ENCODE measurements around the gene CAPN11.
"Not testable (repeated sequence)": the region's sequence is repeated elsewhere in the genome, so short reads cannot be mapped to it uniquely, and the experiment has no call there.

The CAPN11 gene

GRCh38 chr6:44129841-44130322, 28.7 kb upstream of the CAPN11 start:
- in situ Hi-C loops (cut with MboI; ENCODE audit: low sequenced_read_pairs): no loop called here

DNA sequence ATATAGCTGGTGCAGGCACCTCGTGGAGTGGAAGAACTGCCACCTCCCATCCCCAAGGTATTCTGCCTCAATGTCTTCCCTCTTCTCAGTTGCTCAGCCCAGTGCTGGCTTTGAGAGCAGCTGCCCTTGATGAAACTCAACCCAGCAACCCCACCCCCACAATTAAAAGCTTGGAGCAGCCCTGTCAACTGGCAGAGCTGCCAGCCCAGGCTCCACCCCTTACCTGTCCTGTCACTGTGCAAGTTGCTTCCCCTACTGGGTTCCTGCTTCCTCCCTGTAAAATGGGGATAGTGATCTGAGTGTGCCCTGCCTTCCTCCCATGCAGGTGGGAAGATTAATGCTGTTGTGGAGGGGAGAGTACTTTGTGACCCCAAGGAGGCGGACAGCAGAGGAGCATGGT, 26.7 kb upstream of the CAPN11 start:
- in situ Hi-C loops (cut with MboI; ENCODE audit: low sequenced_read_pairs): no loop called here

DNA sequence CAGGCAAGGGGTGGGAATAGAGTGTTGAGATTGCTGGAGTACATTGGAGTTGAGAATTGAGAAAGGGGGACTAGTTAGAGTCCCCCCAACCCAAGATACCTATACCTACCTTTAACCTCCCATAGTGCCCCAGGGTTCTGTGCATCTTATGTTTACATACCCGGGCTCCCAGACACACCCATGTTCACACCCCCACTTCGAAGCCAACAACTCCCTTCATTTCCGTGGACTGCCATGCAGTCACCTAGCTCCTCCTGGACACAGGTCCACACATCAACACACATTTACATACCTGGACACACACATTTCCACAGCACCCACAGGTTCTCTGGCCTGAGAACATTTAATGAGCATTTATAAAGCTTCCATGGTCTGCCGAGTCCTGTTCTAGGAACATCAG, 26.1 kb upstream of the CAPN11 start:
- in situ Hi-C loops (cut with MboI; ENCODE audit: low sequenced_read_pairs): no loop called here

GRCh38 chr6:44133003-44133931, 25.4 kb upstream of the CAPN11 start:
- in situ Hi-C loops (cut with MboI; ENCODE audit: low sequenced_read_pairs): no loop called here

- in situ Hi-C loops (cut with MboI; ENCODE audit: low sequenced_read_pairs): no loop called here
These were observed 24.5 kb upstream of the CAPN11 start for GRCh38 chr6:44133981-44134711.

- in situ Hi-C loops (cut with MboI; ENCODE audit: low sequenced_read_pairs): no loop called here
These were observed 23.4 kb upstream of the CAPN11 start for GRCh38 chr6:44135173-44135758.

GRCh38 chr6:44135875-44136274, 22.7 kb upstream of the CAPN11 start:
- in situ Hi-C loops (cut with MboI; ENCODE audit: low sequenced_read_pairs): no loop called here

GRCh38 chr6:44138717-44139350, 19.8 kb upstream of the CAPN11 start:
- in situ Hi-C loops (cut with MboI; ENCODE audit: low sequenced_read_pairs): no loop called here

- in situ Hi-C loops (cut with MboI; ENCODE audit: low sequenced_read_pairs): no loop called here
These were observed 19.3 kb upstream of the CAPN11 start for GRCh38 chr6:44139351-44139743.

GRCh38 chr6:44142835-44143234, 15.8 kb upstream of the CAPN11 start:
- in situ Hi-C loops (cut with MboI; ENCODE audit: low sequenced_read_pairs): no loop called here

GRCh38 chr6:44143731-44144130, 14.9 kb upstream of the CAPN11 start:
- in situ Hi-C loops (cut with MboI; ENCODE audit: low sequenced_read_pairs): no loop called here

DNA sequence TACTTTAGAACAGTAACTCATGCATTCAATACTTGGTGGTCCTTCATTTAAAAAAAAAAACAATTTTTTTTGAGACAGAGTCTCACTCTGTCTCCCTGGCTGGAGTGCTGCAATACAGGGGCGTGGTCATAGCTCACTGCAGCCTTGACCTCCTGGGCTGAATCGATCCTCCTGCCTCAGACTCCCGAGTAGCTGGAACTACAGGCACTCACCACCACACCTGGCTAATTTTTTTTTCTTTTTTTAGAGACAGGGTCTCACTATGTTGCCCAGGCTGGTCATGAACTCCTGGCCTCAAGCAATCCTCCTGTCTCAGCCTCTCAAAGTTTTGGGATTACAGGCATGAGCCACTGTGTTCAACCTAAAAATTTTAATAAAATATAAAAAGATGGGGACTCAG, 14.1 kb upstream of the CAPN11 start:
- in situ Hi-C loops (cut with MboI; ENCODE audit: low sequenced_read_pairs): not testable (repeated sequence)

GRCh38 chr6:44145839-44146238, 12.8 kb upstream of the CAPN11 start:
- in situ Hi-C loops (cut with MboI; ENCODE audit: low sequenced_read_pairs): no loop called here

DNA sequence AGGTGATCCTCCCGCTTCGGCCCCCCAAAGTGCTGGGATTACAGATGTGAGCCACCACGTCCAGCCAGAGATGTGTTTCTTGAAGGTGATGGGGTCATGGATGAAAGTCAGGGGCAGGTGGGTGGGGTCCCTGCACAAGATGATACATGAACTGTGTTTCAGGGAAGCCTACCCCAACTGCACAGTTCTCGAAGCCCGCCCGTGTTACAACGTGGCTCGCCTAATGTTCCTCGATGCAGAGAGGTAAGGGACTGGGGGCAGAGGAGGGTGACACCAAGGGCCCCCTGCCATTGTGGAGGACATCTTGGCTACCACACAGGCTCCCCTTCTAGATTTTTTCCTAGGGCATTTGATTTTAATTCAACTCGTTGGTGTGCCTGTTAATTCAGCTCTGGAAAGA, 11.9 kb upstream of the CAPN11 start:
- in situ Hi-C loops (cut with MboI; ENCODE audit: low sequenced_read_pairs): no loop called here

DNA sequence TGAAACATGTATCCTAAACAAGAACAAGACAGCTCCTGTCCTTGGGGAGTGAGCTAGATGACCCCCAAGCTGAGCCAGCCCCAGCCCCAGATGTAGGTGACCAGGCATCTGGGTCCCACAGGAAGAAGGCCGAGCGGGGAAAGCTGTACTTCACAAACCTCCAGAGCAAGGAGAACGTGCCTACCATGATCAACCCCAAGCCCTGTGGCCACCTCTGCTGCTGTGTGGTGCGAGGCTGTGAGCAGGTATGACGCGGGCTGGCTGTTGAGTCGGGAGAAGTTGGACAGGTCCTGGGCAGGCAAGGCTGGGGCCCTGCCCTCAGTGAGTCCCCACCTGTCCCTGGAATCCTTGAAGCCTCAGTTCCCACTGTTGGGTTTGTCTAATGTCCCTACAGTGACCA, 11.4 kb upstream of the CAPN11 start:
- in situ Hi-C loops (cut with MboI; ENCODE audit: low sequenced_read_pairs): no loop called here

DNA sequence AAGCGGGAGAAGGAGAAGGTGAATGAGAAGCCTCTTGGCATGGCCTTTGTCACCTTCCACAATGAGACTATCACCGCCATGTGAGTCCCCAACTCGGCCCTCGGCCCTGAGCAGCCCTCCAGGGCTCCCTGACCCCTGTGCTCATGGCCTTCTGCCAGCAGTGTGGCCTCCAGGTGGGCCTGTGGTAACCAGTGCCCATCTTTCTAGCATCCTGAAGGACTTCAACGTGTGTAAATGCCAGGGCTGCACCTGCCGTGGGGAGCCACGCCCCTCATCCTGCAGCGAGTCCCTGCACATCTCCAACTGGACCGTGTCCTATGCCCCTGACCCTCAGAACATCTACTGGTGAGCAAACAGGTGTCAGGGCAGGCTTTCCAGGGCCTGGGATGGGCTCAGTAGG, 10.3 kb upstream of the CAPN11 start:
- in situ Hi-C loops (cut with MboI; ENCODE audit: low sequenced_read_pairs): no loop called here

DNA sequence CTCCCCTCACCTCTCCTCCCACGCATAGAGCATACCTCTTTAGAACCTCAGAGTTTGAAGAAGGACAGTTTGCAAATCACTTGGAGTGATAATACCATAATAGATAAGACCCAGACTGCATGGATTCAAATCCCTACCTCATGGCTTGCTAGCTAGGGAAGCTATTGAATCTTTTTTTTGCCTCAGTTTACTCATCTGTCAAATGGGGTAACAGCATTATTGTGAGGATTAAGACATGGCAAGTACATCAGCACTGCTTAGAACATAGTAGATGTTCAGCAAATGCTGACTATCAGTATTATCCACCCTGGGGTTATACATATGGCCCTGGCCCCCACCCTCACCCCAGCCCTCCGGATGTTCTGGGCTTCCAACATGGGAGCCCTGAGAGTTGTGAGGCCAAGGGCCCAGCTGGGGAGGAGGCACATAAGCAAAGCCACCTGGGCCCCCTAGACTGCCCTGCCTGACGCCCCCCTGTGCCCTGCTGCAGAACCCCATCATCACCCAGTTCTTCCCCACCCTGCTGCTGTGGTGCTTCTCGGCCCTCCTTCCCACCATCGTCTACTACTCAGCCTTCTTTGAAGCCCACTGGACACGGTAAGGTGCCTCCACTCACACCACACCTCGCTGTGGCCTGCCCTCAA, 9.1 kb upstream of the CAPN11 start:
- in situ Hi-C loops (cut with MboI; ENCODE audit: low sequenced_read_pairs): loop anchor here (5.0 kb wide), 1 partner anchor 42 kb away; no protein-coding TSS in a partner anchor

DNA sequence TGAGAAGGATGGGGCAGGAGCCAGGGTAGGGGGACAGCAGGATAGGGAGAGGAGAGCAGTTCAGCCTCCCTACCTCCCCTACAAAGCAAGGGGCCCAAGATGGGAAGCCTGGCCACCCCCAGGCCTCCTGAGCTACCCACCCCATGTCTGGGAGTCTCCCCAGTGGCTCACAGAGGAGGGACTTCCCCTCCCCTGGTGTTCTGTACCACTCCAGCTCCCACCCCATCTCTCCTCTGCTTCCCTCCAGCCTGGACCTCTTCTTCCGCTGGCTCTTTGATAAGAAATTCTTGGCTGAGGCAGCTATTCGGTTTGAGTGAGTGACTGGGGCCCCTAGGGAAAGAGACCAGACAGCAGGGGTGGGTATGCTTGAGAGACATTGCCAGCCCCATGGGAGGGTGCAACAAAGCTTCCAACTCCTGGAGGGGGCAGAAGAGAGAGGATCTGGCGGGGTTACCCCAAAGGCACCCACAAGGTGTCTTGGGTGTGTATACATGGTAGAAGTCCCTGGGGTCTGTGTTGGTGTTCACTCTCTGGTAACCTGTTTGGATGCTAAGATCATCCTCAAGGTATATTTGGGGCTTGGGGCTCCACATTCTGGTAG, 8.2 kb upstream of the CAPN11 start:
- in situ Hi-C loops (cut with MboI; ENCODE audit: low sequenced_read_pairs): loop anchor here (5.0 kb wide), 1 partner anchor 43 kb away; no protein-coding TSS in a partner anchor

DNA sequence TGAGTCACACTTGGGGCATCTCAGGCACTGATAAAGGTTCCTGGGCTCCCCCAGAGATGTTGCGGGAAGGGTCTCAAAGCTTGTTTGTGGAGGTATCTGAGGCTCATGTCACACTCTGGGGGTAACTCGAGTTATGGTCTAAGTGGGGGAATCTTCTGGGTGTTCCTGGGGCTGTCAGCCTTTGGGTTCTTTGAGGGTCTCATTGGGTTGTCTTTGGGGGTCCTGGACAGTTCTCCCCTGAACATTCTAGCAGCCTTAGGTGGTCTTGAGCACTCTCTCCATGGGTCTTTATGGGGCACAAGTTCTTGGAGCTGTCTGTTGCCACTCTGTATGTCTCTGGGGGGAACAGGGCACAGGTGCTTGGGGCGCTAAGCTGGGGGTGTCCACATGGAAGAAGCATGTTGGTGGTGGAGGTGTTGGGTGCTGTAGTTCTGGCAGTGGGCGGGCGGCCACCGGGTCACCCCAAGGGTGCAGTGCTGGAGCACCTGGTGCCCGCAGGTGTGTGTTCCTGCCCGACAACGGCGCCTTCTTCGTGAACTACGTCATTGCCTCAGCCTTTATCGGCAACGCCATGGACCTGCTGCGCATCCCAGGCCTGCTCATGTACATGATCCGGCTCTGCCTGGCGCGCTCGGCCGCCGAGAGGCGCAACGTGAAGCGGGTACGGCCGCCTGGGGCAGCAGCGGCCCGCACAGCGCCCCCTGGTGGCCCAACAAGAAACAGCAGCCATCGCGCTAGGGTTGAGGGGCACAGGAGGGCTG, 7.1 kb upstream of the CAPN11 start:
- in situ Hi-C loops (cut with MboI; ENCODE audit: low sequenced_read_pairs): loop anchor here (5.0 kb wide), 1 partner anchor 44 kb away; no protein-coding TSS in a partner anchor
